ENCODE measurements around the gene TRABD.
"Not testable (repeated sequence)": the region's sequence is repeated elsewhere in the genome, so short reads cannot be mapped to it uniquely, and the experiment has no call there.

TRABD gene

DNA sequence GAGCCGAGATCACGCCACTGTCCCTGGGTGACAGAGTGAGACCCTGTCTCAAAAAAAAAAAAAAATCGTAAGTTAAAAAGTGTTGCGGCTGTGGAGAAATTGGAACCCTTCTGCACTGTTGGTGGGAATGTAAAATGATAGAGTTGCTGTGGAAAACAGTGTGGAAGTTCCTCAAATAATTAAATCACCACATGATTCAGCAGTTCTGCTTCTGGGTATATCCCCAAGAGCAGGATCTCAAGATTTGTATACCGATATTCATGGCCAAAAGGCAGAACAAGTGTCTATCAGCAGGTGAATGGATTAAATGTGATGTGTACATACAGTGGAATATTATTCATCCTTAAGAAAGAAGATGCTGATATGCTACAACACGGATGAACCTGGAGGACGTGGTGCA lies 18.9 kb downstream of the TRABD start:
- no peak for DNase-seq (ENCODE audit: low read depth)

DNA sequence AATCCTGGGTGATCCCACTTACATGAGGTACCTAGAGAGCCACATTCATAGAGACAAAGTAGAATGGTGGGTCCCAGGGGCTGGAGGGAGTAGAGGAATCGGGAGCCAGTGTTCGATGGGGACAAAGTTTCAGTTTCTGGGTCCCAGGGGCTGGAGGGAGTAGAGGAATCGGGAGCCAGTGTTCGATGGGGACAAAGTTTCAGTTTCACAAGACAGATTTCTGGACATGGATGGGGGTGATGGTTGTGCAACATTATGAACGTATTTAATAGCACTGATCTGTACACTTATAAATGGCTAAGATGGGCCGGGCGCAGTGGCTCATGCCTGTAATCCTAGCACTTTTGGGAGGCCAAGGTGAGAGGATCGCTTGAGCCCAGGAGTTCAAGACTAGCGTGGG lies 19.3 kb downstream of the TRABD start:
- not testable (repeated sequence) for DNase-seq (ENCODE audit: low read depth)

DNA sequence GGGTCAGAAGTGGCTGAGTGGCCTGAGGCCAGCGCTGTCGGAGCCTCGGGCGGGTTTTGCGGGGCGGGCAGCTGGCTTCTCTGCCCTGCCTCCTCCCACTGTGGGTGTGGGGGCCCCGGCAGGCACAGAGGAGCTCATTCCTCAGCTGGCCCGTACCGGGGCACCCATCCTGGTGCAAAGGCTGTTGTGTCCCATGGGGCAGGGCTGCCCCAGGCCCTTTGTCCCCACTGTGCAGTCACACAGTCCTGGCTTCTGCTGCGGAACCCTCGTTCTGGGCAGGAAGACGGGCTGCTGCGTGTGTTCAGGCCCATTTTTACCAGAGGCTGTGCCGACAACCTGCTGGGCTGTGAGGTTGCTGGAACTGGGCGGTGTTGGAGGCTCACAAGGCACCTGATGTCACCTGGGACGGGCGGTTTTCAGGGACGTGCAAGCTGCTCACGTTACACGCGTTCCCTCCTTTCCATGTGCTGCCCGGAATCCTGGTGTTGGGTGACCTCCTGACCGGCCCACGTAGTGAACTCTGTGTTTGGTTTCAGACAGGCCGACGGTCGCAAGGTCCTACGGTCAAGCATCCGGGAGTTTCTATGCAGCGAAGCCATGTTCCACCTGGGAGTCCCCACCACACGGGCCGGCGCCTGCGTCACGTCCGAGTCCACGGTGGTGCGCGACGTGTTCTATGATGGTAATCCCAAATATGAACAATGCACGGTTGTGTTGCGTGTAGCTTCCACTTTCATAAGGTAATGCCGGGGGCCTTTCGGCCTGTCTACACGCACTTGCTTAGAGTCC lies 20.3 kb downstream of the TRABD start:
- no peak for DNase-seq (ENCODE audit: low read depth)

DNA sequence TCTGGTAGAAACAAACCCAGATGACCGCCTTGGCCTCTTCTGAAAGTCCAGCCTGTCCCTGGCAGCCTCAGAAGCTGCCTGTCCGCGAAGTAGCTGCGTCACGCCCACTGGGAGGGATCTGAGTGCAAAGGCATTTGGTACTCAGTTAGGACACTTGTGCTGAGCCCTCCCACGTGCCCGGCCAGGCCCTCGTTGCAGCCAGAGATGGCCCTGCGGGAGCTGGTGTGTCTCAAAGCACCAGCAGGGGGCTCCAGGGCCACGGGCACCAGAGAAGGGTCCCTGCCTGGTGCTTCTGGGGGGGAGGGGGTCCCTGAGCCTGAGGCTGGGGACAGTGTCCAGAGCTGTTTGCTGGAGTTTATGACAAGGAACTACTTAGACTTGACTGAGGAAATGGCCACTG lies 20.9 kb downstream of the TRABD start:
- no peak for DNase-seq (ENCODE audit: low read depth)

DNA sequence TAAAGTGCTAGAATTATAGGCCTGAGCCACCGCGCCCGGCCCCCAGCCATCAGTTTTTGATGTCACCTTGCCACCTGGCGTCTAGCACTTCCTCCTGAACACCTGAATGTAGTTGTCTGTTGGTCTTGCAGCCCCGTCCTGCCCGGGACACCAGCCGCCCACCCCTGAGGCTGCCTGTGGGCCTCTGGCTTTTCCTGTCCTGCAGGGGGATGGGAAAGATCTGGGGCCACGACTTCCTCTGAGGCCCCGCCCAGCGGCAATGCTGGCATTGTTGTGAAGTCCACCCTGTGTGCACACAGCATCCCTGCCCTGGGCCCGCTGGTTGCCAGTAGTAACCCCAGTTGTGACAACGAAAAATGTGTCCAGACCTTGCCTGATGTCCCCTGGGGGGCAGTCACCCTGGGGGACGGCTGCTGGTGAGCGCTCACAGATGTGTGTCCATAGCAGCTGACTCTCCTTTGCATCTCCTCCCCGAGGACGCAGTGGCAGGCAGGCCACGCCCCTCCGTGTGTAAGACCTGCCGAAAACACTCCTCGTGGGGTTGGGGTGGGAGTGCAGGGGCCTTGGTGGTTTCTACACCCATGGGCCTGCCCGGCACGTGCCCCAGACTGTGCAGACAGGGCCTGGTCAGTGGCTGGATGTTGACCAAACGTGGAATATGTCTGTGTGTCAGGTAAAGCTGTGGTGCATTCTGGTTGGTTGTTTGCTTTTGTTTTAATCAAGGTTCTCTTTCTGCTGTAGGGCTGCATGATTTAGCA lies 21.8 kb downstream of the TRABD start:
- no peak for DNase-seq (ENCODE audit: low read depth)

DNA sequence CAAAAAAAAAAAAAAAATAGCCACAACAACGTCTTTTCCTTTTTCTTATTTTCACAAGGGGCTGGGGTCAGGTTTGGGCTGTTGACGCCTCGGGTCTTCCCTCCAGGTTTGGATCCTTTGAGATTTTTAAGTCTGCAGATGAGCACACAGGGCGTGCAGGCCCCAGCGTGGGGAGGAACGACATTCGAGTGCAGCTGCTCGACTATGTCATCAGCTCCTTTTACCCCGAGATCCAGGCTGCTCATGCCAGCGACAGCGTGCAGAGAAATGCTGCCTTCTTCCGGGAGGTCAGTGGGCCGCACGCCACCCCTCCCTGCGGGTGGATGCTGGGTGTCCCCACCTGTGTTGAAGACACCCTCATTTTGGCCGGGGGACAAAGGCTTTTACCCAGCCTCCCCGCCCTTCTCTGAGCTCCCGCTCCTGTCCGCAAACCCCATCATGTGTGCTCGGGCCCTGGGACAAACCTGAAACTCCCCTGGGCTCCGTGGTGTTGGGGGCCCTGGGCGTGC lies 22.8 kb downstream of the TRABD start:
- DNase-seq (ENCODE audit: low read depth) = no peak

DNA sequence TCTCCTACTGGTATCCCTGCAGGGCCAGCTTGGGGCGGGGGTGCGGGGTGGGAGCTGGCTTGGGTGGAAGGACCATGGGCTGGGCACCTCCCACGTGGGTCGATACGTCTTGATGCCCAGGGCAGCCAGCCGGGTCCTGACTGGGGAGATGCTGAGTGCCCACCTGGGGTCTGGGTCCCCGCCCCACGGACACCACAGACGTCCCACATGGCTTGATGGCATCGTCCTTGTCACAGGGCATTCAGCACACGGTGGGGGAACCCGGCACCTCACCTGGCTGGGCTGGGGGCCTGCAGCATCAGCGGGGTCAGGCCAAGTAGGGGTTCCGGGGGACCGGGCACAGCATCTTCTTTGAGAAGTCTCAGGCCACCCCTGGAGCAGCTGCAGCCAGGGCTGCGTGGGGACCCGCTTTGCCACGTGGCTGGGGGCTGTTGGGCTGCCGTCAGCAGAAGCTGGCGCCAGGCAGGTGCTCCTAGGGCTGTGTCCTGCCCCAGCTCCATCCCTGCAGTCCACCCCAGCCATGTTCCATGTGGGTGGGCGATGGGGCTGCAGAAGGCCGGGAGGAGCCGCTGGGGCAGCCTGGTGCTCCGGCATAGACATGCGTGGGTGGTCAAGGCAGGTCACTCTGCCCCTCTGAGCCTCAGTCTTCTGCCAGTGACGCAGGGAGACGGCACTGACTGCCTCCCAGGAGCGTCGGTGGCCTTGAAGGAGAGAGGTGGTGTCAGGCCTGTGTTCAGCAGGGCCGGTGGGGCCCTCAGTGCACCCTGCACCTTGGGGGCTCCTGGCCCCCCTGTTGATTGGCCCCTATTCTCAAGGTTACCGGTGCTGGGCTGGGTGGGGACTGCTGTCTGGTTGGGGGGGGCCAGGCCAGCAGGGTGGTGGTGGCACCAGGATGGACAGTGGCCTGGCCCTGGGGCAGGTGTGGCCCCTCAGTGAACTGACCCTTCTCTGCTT lies 23.5 kb downstream of the TRABD start:
- DNase-seq (ENCODE audit: low read depth) = no peak

DNA sequence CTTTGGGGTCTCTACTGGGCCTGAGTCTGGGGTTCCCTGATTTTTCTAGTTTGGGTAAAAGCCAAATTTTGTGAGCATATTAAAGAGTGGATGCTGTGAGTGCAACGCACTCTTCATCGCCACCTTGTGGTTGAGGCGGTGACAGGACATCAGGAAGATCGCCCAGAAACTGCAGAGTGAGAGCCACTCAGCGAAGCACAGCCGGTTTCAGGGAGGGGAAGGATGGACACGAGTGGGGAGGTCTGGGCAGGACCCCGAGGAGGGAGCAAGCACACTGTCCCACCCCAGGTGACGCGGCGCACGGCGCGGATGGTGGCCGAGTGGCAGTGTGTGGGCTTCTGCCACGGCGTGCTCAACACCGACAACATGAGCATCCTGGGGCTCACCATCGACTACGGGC lies 24.2 kb downstream of the TRABD start:
- no peak for DNase-seq (ENCODE audit: low read depth)

DNA sequence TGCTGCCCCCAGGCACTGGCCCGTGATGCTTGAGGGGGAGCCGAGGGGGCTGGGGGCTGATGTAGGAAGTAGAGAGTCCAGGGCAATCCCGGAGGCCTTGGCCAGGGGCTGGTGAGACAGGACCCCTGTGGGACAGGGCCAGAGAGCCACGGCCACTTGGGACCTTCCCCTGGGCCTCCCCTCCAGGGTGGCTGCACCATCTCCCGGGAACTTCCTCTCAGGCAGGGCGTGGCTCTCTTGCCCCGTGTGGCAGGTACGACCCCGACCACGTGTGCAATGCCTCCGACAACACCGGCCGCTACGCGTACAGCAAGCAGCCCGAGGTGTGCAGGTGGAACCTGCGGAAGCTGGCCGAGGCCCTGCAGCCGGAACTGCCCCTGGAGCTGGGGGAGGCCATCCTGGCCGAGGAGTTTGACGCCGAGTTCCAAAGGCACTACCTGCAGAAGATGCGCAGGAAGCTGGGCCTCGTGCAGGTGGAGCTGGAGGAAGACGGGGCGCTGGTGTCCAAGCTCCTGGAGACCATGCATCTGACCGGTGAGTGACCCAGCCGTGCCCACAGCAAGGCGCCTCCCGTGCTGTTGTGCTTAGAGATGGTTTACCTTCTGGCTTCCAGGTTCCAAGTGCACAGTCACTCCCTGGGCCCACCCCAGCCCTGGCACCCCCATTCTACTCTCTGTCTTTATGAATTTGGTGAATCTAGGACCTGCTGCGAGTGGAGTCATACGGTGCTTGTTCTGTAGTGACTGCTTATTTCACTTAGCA lies 24.8 kb downstream of the TRABD start:
- DNase-seq (ENCODE audit: low read depth) = no peak

DNA sequence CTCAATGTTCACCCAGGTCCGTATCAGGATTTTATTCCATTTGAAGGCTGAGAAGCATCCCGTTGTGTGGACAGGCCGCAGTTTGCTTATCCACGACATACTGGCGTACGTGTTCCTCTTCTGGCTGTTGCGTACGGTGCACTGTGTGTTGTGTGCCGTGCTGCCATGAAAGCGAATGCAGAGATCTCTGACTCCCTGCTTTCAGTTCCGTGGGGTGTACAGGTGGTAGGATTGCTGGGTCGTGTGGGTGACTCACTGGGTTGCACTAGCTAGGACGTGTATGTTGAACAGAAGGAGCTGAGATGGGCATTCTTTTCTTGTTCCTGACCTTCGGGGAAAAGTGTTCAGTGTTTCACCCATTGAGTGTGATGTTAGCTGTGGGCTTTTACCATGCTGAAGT lies 25.4 kb downstream of the TRABD start:
- DNase-seq (ENCODE audit: low read depth) = no peak

DNA sequence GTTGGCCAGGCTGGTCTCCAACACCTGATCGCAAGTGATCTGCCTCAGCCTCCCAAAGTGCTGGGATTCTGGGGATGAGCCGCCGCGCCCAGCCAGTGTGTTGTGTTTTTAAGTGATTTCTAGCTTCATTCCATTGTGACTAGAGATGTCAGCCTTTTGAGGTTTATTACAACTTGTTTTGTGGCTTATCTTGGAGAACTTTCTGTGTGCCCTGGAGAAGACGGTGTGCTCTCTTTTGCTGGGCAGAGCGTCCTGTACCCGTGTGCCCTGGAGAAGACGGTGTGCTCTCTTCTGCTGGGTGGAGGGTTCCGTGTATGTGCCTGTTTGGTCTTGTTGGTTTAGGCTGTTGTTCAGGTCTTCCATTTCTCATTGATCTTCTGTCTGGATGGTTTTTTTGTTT lies 27.6 kb downstream of the TRABD start:
- DNase-seq (ENCODE audit: low read depth) = no peak

DNA sequence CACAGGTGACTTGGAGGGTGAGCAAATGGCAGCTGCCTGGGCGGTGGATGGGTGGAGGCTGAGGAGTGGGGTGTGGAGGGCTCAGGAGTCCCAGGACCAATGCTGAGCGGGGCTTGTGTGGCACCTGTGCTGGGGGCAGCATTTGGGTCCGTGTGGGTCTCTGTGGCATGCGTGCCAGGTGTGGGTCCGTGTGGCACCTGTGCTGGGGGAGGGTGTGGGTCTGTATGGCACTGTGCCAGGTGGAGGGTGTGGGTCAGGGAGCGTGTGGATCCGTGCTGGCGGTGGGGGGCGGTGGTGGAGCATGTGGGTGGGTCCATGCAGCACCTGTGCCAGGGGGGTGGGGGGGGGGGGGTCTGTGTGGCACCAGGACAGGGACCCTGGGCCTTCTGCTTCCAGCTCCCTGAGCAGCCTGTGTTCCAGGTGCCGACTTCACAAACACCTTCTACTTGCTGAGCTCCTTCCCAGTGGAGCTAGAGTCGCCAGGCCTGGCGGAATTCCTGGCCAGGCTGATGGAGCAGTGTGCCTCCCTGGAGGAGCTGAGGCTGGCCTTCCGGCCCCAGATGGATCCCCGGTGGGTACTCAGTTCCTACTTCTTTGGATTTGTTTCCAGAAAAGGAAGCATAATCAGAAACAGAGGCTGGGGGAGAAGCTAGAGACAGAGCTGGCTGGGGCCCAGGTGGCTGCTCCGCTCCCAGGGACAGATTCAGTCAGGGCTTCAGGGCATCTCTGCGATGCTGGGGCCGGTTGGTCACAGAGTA lies 29.8 kb downstream of the TRABD start:
- DNase-seq (ENCODE audit: low read depth) = no peak

DNA sequence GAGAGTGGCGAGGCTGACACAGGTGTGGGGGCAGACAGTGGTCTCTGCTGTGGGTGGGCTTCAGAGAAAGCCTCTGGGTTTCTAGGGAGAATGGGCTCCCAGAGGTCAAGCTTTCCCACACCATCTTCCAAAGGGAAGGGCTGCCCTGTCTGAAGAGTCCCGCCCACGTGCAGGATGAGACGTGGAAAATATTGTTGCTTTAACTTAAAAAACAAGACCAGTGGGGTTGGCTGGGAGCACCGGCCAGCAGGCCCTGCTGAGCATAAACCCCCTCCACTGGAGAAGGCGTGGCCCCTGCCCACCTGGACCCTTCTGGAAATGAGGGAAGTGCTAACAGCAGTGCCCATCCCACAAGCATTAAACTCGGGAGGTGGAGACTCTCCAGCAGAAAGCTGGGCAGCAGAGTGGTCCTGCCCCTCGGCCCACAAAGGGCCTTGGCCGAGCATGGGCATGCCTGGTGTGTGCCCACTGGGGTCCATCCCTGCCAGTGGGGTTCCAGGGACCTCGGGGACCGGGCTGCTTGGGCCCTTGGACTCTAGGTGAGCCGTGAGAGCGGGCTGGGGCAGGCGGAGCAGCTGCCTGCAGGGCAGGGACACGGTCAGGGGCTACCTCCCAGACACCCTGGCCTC lies 30.5 kb downstream of the TRABD start:
- no peak for DNase-seq (ENCODE audit: low read depth)

DNA sequence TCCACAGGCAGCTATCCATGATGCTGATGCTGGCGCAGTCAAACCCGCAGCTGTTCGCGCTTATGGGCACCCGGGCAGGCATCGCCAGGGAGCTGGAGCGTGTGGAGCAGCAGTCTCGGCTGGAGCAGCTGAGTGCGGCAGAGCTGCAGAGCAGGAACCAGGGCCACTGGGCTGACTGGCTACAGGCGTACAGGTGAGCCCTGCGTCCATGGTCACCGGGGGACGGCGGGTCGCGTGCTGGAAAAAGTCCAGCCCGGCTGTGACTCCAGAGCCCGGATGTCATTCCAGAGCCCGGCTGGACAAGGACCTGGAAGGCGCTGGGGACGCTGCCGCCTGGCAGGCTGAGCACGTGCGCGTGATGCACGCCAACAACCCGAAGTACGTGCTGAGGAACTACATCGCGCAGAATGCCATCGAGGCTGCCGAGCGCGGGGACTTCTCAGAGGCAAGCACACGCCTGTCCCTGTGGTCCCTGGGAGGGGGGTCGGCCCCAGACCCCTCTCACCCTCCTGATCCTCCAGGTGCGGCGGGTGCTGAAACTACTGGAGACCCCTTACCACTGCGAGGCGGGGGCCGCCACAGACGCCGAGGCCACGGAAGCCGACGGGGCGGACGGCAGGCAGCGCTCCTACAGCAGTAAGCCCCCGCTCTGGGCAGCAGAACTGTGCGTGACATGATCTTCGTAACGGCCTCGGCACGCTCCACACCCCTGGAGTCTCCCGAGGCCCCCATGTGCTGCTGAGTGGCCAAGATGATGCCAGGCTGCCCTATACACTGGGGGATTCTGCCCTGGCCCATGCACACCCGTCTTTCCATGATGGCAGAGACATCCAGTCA lies 31.2 kb downstream of the TRABD start:
- no peak for DNase-seq (ENCODE audit: low read depth)

DNA sequence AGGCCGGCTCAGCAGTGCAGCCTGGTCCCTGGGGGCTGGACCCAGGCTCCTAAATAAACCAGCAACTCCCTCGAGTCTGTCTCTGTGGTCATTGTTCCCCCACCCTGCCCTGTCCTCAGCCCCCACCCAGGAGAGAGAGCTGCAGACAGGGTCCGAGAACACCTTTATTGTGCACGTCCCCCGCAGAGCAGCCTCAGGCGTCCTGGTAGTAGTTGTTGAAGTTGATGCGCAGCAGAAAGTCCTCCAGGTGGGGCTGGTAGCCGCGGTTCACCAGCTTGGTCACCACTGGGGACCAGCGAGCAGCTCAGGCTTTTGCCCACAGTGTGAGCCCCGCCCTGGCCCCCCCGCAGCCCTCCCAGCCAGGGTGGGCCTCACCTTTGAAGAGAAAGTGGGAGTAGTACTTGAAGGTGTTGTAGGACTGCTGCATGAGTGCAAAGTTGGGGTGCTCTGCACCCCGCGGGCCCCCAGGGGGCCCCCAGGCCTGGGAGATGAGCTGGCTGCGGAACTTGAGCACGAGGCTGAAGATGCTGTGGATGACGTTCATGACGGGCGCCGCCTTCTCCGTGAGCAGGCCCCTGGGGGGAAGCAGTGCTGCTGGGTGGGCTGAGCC lies 31.9 kb downstream of the TRABD start:
- DNase-seq (ENCODE audit: low read depth) = no peak

DNA sequence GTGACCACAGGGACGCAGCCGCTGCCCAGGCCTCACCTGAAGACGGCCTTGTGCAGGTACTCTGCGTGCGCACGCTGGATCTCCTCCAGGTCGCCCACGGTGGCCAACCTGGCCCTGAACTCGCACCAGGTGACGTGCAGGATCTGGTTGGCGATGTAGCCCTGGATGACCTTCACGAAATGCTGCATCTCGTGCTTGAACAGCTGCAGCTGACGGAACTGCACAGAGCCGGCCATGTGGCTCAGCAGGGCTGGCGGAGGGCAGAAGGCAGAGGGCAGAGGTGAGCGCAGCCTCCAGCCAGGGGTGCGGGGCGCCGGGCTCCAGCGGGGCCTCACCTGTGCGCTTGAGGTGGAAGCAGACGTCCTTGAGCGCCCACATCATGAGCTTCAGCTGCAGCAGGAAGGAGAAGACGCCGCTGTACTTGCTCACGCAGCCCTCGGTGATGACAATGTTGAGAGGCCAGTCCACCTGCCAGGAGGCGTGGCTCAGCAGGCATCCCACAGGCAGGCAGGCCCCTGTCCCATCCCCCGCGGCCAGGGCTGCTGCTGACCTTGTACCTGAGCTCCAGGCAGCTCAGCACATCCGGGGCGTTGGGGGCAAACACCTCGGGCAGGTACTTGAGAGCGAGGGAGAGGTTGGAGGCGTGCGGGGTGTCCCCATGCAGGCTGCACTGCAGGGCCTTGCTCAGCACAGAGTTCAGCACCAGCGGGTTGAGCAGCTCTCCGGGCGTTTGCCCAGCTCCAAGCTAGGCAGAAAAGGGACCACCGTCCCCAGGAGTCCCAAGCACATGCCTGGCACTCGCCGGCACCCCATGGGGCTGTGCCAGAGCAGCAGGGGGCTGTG lies 32.7 kb downstream of the TRABD start:
- DNase-seq (ENCODE audit: low read depth) = no peak

DNA sequence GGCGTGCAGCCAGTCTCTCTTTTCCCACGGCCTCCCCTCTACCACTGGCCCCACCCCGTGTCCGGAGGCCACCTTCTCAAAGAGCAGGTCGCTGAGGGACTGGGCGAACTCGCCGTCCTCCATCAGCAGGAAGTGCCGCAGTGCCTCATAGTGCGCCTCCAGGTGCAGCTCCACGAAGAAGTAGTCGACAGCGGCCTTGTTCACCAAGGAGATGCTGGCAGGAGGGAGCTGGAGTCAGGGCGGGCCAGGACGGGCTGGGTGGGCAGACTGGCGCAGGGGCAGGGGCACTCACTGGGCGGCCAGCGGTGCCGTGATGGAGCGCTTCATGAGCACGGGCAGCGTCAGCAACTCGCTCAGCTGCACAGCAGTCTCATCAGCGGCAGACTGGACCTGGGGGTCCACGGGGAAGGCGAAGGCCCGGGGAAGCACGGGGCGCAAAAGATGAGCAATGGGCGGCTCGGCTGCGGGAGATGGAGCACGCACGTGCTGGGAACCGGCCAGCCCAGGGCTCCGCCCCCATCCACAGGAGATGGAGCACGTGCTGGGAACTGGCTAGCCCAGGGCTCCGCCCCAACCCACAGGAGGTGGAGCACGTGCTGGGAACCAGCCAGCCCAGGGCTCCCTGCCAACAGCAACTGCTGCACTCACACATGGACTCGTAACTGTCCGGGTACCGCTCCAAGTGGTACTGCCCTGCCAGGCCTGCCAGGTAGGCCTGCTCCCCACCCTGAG lies 33.4 kb downstream of the TRABD start:
- no peak for DNase-seq (ENCODE audit: low read depth)
